Measurements from ENCODE around the gene ATP11A.

Gene ATP11A

DNA sequence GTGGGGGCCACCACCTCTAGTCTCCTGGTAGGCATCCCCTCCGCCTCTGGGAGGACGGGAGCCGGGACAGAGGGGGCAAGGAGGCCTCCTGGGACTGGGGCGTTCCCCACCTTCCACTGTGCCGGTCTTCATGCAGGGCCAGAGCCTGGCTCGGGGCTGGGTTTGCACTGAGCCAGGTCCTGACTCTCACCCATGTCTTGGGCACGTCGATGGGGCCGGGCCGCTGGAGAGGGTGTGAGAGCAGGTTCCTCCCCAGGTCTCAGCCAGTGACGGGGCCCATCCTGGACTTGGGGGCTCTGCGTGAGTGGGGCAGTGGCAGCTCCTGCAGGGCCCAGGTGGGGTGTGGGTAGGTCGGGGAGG, 26.6 kb downstream of the ATP11A start:
- DNase-seq (ENCODE audit: low read depth): no peak
- H3K4me3 ChIP-seq (replicated peaks; ENCODE audit: low read depth, low read length): no peak overlapping the region
- TF ChIP-seq, protein P1, sequence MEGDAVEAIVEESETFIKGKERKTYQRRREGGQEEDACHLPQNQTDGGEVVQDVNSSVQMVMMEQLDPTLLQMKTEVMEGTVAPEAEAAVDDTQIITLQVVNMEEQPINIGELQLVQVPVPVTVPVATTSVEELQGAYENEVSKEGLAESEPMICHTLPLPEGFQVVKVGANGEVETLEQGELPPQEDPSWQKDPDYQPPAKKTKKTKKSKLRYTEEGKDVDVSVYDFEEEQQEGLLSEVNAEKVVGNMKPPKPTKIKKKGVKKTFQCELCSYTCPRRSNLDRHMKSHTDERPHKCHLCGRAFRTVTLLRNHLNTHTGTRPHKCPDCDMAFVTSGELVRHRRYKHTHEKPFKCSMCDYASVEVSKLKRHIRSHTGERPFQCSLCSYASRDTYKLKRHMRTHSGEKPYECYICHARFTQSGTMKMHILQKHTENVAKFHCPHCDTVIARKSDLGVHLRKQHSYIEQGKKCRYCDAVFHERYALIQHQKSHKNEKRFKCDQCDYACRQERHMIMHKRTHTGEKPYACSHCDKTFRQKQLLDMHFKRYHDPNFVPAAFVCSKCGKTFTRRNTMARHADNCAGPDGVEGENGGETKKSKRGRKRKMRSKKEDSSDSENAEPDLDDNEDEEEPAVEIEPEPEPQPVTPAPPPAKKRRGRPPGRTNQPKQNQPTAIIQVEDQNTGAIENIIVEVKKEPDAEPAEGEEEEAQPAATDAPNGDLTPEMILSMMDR (IDR thresholded peaks at IDR 0.05; ENCODE audit: low read length, missing control alignments): no peak

DNA sequence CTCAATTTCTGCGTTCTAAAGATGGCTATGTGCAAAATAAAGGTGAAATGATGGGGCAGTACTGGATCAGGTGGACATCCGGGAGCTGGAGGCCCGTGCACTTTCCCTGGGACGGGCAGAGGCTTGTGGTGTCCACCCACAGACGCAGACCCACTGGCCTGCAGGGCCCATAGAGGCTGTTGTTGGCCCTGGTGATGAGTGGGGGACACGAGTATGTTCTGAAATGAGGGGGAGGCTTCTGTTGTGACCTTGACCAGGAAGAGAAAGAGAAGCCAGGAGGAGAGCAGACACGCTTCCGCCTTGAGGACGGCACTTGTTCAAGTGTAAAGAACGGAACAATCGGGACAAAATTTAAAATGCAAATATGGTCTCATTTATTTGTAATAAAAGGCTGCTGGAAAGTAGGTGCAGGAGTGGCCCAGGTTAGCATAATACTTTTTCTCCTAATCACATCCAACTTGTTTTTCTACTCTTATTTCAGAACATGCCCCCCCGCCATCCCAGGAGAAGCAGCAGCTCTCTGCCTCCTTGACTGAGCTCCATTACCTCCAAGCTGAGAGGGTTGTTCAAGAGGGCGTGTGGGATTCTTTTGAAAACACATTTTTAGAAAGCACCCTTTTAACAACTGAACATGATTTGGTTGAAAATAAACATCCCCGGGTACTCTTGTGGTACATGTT, 27.1 kb downstream of the ATP11A start:
- no peak overlapping the region for H3K4me3 ChIP-seq (replicated peaks; ENCODE audit: low read depth, low read length)
- no peak for DNase-seq (ENCODE audit: low read depth)
- TF ChIP-seq, protein P1 (IDR thresholded peaks at IDR 0.05; ENCODE audit: low read length, missing control alignments): no peak

DNA sequence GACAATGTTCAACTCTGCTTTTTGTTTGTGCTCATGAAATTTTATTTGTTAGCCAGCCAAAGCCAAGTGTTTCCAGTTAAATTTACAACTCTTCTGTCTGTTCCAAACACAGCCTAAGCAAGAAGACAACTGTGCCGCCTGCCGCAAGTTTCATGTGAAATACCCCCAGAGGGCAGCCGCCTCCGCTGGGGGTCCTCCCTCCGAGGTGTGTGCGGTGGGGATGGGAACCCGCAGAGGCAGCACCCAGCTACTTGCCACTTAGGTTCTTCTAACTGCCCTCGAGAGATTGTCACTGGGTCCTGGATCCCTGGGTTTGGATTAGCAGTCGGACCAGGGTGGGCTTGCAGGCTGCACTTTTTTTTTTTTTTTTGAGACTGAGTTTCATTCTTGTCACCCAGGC, 28.5 kb downstream of the ATP11A start:
- DNase-seq (ENCODE audit: low read depth): no peak

DNA sequence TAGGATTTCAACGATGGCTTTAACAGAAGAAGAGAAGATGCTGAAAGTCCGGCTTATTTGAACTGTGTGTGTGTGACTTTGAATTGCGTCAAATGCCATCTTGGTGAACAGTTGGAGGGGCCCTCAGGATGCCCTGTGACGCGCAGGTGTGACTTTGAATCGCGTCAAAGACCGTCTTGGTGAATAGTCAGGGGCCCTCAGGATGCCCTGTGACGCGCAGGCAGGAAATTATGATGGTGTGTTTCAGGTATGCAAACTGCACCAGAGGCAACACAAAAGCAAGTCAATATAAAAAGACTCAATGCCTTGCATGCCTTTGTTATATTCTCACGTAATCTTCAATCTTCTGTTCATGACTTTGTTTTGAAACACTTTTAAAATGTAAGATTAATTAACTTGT, 29.2 kb downstream of the ATP11A start:
- TF ChIP-seq, protein P1 (IDR thresholded peaks at IDR 0.05; ENCODE audit: low read length, missing control alignments): no peak
- DNase-seq (ENCODE audit: low read depth): no peak
- no peak overlapping the region for H3K4me3 ChIP-seq (replicated peaks; ENCODE audit: low read depth, low read length)

More for the DNA sequence above, 28.5 kb downstream of the ATP11A start:
- no peak overlapping the region for H3K4me3 ChIP-seq (replicated peaks; ENCODE audit: low read depth, low read length)
- TF ChIP-seq, protein P1 (IDR thresholded peaks at IDR 0.05; ENCODE audit: low read length, missing control alignments): no peak

DNA sequence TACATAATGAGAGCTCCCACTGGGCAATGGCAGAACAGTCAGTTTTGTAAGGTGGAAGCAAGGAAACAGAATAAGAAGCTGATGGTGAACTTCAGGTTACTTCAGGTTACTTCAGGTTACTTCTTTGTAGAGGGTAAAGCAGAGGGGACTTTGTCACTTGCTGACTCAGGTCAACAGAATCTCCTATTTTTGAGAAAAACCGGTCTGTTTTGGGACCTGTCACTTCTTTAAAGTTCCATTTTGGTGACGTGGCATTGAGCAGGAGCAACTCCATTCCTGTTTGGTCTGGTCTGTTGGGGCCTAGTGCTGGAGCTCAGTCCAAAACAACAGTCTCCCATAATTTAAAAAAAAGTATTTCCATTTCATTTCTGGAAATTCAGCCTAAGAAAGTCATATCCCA, 29.7 kb downstream of the ATP11A start:
- H3K4me3 ChIP-seq (replicated peaks; ENCODE audit: low read depth, low read length): no peak overlapping the region
- DNase-seq (ENCODE audit: low read depth): no peak
- TF ChIP-seq, protein P1 (IDR thresholded peaks at IDR 0.05; ENCODE audit: low read length, missing control alignments): no peak

DNA sequence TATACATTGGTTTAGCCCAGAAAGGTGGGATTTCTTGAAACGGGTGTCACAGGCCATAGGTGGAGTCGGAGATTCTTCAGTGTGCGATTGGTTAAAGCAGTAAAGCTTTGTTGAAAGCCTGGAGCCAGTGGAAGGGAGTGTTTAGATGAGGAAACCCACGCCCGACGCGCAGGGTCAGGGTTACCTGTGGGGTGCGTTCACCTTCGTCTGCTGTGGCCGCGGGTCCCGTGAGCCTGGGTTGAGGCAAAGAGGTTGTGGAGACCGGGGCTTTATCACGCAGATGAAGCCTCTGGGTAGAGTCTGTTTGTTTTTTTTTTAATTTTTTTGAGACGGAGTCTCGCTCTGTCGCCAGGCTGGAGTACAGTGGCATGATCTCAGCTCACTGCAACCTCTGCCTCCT, 30.4 kb downstream of the ATP11A start:
- DNase-seq (ENCODE audit: low read depth): no peak
- H3K4me3 ChIP-seq (replicated peaks; ENCODE audit: low read depth, low read length): no peak overlapping the region
- TF ChIP-seq, protein P1 (IDR thresholded peaks at IDR 0.05; ENCODE audit: low read length, missing control alignments): no peak

DNA sequence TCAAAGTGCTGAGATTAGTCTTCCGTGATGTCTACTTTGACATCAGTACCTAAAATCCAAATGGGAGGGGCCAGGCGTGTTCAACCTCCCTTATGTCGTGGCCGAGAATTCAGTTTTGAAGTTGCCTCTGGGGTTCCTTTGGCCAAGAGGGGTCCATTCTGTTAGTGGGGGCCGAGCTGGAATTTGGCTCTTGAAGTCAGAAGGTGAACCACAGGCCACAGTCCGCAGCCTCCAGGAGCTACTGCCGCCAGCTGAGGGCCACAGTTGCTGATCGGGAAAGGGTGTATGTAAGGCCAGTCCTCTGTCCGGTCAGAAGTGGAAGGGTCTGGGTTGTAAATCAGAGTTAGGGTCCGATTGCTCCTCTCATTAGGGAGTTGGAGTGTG, 31.0 kb downstream of the ATP11A start:
- H3K4me3 ChIP-seq (replicated peaks; ENCODE audit: low read depth, low read length): no peak overlapping the region
- DNase-seq (ENCODE audit: low read depth): no peak
- TF ChIP-seq, protein P1 (IDR thresholded peaks at IDR 0.05; ENCODE audit: low read length, missing control alignments): no peak

All from fibroblast of pulmonary artery (primary cell).